Mucosa of rectum (tissue), 2 donors: ENCODE results near the gene CTRB1.
"Not testable (repeated sequence)": the region's sequence is repeated elsewhere in the genome, so short reads cannot be mapped to it uniquely, and the experiment has no call there.

ENCODE experiments used
- H3K27ac ChIP-seq, 2 donors: one replicate each; pipeline ENCODE4 v1.7.0; 2013; ENCODE audit warnings: inconsistent platforms in 2 of 2, low read depth in 2 of 2, low read length in 2 of 2
- H3K27me3 ChIP-seq, 2 donors: one replicate each; pipeline ENCODE4 v1.7.0; 2013; ENCODE audit warnings: low read length in 2 of 2; ENCODE audit not compliant: control insufficient read depth in 2 of 2, insufficient read depth in 2 of 2
- H3K36me3 ChIP-seq, 2 donors: one replicate each; pipeline ENCODE4 v1.7.0; 2013; ENCODE audit warnings: low read length in 2 of 2; ENCODE audit not compliant: control insufficient read depth in 2 of 2, insufficient read depth in 2 of 2
- H3K4me1 ChIP-seq, 2 donors: one replicate each; pipeline ENCODE4 v1.7.0; 2013; ENCODE audit warnings: low read length in 2 of 2, mild to moderate bottlenecking in 1 of 2; ENCODE audit not compliant: control insufficient read depth in 2 of 2, insufficient read depth in 2 of 2
- H3K4me3 ChIP-seq, 2 donors: one replicate each; pipeline ENCODE4 v1.7.0; 2013; ENCODE audit warnings: low read length in 2 of 2
- H3K9ac ChIP-seq, 2 donors: one replicate each; pipeline ENCODE4 v1.7.0; 2013; ENCODE audit warnings: low read length in 2 of 2, low read depth in 1 of 2, mild to moderate bottlenecking in 1 of 2
- H3K9me3 ChIP-seq, 2 donors: one replicate each; pipeline ENCODE4 v1.7.0; 2013; ENCODE audit warnings: low read length in 2 of 2; ENCODE audit not compliant: control insufficient read depth in 2 of 2
- donor health status: healthy.
- donor health status: Normal muscosa, but diverticular disease.

Gene CTRB1

GRCh38 chr16:75203667-75204409, 14.9 kb upstream of the CTRB1 start:
- Histone ChIP-seq H3K4me1 (peaks cover 0 to 4% of the 10 kb centered on the region in 2 donors), H3K4me3 (no peak overlapping the region), H3K27me3 (no peaks in the 10 kb centered on the region), H3K27ac (no peak overlapping the region), H3K36me3 (no peaks in the 10 kb centered on the region), H3K9me3 (no peaks in the 10 kb centered on the region), H3K9ac (no peak overlapping the region)

DNA sequence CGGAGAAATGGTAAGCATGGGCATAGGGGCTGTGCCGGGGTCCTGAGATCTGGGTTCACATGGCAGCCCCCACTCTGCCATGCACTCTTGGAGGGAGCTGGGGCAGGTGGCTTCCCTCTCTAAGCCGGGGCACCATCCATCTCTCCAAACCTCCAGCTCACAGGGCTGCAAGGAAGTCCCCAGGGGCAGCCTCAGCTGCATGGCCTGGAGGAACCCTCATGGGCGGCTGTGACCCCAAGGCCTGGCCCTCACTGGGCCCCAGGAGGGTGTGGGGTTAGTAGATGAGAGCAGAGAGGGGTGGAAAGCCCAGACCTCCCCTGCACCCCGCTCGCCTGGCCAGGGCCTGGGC, 14.4 kb upstream of the CTRB1 start:
- Histone ChIP-seq H3K36me3 (no peaks in the 10 kb centered on the region), H3K27me3 (no peaks in the 10 kb centered on the region), H3K27ac (no peak overlapping the region), H3K9me3 (no peaks in the 10 kb centered on the region), H3K4me3 (no peak overlapping the region), H3K9ac (no peak overlapping the region), H3K4me1 (peaks cover 0 to 3% of the 10 kb centered on the region in 2 donors)

DNA sequence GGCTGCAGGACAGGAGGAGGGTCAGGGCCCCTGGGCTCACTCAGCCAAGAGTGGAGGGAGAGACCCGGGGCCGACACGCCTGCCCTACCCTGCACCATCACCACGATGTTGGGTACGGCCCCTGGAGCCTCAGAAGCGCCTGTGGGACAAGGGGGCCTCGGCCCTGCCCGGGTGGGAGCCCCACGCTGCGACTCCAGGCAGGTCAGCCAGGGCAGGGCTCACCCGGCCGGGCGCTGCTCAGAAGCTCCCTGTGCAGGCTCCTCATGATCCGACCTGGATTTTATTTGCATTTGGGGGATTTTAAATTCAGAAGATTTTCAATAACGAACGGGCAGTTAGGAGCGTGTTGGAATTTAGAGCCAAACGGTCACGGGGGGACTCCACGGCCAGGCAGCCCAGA, 13.9 kb upstream of the CTRB1 start:
- H3K27ac ChIP-seq, H3K4me3 ChIP-seq, H3K4me1 ChIP-seq, H3K9ac ChIP-seq, H3K27me3 ChIP-seq, H3K9me3 ChIP-seq, H3K36me3 ChIP-seq: not testable (repeated sequence)

DNA sequence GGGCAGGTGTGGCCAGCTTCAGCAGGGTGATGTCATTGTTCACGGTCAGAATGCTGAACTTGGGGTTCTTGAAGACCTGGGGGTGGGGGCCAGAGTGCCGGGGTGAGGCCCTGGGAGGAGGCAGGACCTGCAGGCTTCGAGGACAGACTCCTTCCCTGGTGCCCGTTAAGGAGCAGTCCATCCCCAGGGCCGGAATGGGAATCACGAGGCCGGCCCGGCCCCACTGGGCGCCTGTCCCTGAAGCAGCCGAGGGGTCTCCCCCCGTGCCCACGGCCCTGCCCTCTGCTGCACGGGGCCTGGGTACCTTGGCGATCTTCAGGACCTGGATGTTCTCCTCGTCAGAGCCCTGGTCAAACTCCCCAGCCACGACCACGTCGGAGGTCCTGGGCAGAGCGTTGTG, 13.3 kb upstream of the CTRB1 start:
- not testable (repeated sequence) for H3K27me3 ChIP-seq, H3K4me1 ChIP-seq, H3K9ac ChIP-seq, H3K9me3 ChIP-seq, H3K27ac ChIP-seq, H3K36me3 ChIP-seq, H3K4me3 ChIP-seq

DNA sequence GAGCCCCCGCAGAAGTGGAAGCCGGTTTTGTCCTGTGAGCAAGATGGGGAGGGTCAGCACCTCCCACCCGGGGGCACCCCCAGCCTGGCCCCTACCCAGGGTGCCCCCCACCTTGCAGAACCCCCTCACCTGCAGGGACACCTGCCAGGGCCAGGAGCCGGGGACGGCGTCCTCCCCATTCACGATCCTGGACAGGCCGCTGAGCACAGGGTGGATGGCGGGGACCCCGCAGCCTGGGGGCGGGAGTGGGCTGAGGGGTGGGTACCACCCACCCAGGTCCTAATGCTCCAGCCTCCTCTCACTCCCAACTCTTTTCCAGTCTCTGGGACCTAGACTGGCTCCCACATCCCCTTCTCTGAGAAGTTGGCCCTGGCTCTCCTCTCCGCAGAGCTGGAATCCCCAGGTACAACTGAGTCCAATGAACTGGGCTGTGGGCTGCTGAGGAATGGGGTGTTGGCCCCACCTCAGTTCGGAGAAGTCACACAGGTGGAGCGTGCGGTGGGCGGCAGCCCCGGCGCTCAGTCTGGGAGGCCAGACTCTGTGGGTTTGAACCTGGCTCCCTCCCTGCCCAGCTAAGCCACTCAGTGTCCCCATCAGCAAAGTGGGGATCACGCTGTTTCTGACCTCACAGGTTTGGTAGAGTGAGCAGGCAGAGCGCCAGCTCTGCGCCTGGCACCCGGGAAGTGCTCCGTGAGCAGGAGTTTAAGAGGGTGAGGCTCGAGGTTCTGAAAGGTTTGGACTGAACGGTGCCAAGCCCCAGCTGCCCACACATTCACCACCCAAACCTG, 12.6 kb upstream of the CTRB1 start:
- not testable (repeated sequence) for H3K27me3 ChIP-seq, H3K36me3 ChIP-seq, H3K27ac ChIP-seq, H3K9me3 ChIP-seq, H3K9ac ChIP-seq, H3K4me1 ChIP-seq, H3K4me3 ChIP-seq

- H3K27ac ChIP-seq = no peak within 1 kb of the TSS
- no peaks in the 10 kb centered on the region for H3K9me3 ChIP-seq
- no peaks in the 10 kb centered on the region for H3K36me3 ChIP-seq
- H3K4me1 ChIP-seq = no peaks in the 10 kb centered on the region
- H3K27me3 ChIP-seq = no peaks in the 10 kb centered on the region
- no peak within 1 kb of the TSS for H3K4me3 ChIP-seq
- H3K9ac ChIP-seq = no peak within 1 kb of the TSS
These were observed 11.9 kb upstream of the CTRB1 start, which contains the start of gene CTRB2 for GRCh38 chr16:75206749-75207451. TSS of gene CTRB2 (minus strand) at chr16:75207161. CDS start at chr16:75207141, 20 bp downstream.

GRCh38 chr16:75207831-75208230, 11.0 kb upstream of the CTRB1 start:
- H3K9ac ChIP-seq = no peak overlapping the region
- H3K4me3 ChIP-seq = no peak overlapping the region

GRCh38 chr16:75208242-75208825, 10.5 kb upstream of the CTRB1 start:
- Histone ChIP-seq H3K36me3 (no peaks in the 10 kb centered on the region), H3K27ac (no peak overlapping the region), H3K9ac (no peak overlapping the region), H3K9me3 (no peaks in the 10 kb centered on the region), H3K4me1 (no peaks in the 10 kb centered on the region), H3K4me3 (no peak overlapping the region), H3K27me3 (no peaks in the 10 kb centered on the region)

More at GRCh38 chr16:75207831-75208230, 11.0 kb upstream of the CTRB1 start:
- Histone ChIP-seq H3K9me3 (no peaks in the 10 kb centered on the region), H3K27me3 (no peaks in the 10 kb centered on the region), H3K4me1 (no peaks in the 10 kb centered on the region), H3K36me3 (no peaks in the 10 kb centered on the region), H3K27ac (no peak overlapping the region)

- no peak overlapping the region for H3K27ac ChIP-seq
- H3K9me3 ChIP-seq = no peaks in the 10 kb centered on the region
- no peak overlapping the region for H3K4me3 ChIP-seq
- no peaks in the 10 kb centered on the region for H3K27me3 ChIP-seq
- no peak overlapping the region for H3K9ac ChIP-seq
- no peaks in the 10 kb centered on the region for H3K4me1 ChIP-seq
- no peaks in the 10 kb centered on the region for H3K36me3 ChIP-seq
These were observed 9.8 kb upstream of the CTRB1 start for GRCh38 chr16:75208861-75209505.
